Stimulated activated naive CD4-positive, alpha-beta T cell treated with Interleukin-2 at 50 U/mL for 16 hours (primary cell): ENCODE results near the gene PNPLA5.

Experiments
- DNase-seq: peaks from one replicate; lab custom pipeline; 2025; lab: John Stamatoyannopoulos, UW

The PNPLA5 gene

DNA sequence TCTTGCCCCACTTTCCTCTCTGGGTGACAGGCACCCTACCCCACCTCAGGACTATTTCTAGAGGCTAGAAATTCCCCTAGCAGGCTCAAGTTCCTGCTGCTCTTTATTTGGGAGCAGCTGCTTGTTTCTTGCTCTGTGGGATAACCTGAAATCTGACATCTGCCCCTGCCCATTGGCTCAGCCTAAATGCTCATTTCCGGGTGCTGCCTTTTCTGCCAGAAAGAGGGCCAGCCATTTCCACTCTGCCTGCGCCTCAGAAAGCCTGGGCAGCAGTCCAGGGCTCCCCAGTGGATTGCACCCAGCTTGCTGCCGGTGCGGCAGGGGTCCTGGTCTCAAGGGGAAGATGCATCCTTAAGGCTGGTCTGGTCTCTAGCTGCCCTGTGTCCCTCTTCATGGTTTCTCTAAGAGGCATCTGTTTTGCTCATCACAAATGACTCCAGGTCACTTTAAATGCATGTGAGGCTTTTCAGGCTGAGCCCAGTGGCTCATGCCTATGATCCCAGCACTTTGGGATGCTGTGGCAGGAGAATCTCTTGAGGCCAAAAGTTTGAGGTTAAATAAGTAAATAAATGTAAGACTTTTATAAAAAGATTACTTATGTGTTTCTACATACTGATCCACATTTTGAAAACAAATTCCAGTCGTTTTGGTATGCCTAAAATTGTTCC, 10.3 kb upstream of the PNPLA5 start:
- no peak for DNase-seq

DNA sequence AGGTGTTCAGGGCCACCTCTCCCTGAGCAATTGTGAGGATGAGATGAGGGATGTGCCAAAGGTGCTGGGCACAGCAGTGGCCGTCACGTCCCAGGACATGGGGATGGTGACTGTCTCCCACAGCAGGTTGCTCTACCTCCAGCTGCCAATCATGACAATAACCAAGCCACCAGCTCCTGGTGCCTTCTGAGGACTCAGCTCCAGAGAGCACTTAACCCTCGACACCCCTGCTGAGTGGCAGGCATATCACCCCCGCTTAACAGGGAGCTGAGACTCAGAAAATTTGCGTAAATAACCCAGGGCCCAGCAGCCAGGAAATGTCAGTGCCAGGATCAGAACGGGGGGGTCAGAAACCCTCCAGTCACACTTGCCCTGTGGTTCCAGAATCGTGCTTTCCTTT, 8.4 kb upstream of the PNPLA5 start:
- no peak for DNase-seq

DNA sequence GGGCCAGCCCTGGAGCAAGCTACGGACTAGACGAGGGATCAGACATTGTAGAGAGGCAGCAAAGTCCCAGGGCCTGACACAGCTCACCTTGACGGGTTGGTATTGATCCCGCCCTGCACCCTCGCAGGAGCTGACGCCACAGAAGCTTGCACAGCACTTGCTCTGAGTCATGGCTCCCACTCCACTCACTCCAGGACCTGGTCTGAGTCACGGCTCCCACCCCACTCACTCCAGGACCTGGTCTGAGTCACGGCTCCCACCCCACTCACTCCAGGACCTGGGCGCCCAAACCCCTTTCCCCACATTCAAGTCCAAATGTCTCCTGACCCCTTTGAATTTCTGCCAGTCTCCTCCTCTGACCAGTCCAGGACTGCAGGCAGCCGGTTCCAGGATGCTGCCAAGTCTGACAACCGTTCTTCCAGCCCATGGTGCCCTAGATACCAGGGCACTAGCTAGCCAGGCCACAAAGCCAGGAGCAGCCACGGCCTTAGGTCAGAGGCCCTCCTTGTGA, 6.0 kb upstream of the PNPLA5 start:
- no peak for DNase-seq

DNA sequence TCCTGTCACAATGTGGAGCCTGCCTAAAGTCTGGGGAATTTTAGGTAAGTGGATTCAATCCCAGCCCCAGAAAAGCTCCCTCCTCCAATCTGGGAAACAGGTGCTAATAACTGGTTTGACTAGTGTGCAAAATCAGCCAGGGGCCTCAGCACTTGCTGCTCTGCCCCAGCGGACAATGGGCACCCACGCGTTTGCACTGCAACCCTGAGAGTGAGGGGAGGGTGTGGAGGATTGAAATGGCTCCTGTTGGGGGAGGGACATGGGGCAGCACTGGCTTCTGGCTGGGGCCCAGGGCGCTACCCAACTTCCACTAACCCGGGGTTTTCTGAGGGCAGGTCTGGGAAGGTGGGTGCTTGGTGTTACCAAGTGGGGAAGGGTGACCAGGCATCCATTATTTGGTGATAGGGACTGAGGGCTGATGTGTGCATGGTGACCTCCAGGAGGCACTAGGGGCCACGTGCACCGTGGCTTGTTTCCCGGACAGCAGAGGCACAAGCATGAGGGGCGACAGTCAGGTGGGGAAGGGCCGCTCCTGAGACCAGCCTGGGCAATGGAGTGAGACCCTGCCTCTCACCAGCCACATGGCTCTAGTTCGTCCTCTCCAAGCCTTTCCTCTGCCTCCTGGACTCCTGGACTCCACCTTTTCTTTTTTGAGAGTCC, 4.3 kb upstream of the PNPLA5 start:
- no peak for DNase-seq

DNA sequence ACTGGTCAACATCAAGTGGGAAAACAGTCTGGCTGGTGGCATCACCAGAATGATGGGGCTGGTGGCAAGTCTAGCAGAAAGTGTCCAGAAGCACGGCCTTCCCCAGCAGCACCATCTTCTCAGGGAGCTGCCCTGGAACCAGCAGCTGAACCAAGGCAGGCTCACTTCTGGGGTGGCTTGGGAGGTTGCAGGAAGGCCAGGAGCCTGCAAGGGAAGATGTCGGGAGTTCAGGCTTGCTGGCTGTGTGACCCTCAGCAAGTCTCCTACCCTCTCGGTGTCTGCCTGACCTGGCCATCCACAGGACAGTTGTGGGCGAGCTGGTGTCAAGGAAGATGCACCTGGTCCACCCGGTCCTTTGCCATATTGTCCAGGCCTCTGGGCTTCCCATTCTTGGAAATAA, 2.3 kb upstream of the PNPLA5 start:
- DNase-seq: no peak

DNA sequence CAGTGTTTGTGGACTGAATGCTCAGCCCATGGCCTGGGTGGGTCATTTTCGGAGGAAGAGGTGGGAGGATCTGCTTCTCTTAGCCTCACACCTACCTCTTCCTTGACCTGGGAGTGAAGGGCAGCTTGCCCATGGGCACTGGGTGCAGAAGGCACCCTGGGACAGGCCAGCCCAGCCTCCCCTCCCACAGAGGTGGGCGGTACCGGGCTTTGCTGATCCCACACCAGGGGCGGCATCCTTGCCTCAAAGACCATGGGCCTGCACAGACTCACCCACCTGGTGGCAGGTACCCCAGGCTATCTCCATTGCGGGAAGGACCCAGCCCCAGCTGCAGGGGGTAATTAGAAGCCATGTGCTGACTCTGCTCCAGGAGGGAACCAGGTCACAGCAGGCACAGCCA, 1.5 kb upstream of the PNPLA5 start:
- no peak for DNase-seq

DNA sequence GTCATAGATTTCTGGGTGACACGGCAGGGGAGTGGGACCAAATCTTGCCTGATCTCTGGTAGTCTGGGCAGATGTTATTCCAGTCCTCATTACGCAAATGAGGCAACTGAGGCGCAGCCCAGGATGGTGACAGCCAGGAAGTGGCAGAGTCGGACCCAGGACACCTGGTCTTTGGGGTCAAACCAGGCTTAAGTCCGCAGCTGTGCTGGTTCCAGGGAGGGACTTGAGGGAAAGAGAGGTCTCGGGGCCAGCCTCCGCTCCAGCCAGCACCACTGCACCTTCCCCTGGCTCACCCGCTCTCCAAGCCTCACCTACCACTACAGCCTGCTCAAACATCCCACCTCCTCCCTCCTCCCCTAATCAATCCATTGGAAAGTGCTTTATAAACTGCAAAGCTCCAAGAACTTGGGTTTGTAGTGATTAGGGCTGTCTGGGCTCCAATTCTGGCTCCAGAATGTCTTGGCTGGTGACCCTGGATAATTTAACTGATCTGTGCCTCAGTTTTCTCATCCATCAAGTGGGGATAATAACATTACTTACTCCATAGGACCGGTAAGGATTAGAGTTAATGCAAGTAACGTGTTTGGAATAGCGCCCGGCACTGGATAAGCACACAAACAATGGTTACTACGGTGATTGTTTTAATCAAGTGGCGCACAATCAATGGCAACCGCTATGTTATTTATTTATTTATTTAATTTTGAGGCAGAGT, 526 bp upstream of the PNPLA5 start:
- no peak for DNase-seq

DNA sequence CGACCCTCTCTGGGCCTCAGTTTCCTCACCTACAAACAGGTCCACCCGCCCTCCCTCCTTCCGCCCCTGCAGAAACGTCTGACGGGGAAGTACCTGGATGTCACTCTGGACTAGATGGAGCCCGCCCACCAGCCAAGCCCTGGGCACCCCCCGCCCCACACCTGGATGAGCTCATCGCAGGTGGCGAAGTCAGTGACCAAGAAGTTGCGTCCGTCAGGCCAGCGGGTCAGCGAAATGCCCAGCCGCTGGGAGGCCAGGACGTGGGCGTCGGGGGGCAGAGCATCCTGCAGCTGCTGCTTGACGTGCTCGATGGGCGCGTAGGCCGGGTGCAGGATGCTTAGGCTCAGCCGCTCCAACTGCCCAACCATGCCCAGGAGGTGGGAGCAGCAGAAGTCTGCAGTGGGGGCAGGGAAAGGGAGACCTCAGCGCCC, 897 bp downstream of the PNPLA5 start:
- no peak for DNase-seq

DNA sequence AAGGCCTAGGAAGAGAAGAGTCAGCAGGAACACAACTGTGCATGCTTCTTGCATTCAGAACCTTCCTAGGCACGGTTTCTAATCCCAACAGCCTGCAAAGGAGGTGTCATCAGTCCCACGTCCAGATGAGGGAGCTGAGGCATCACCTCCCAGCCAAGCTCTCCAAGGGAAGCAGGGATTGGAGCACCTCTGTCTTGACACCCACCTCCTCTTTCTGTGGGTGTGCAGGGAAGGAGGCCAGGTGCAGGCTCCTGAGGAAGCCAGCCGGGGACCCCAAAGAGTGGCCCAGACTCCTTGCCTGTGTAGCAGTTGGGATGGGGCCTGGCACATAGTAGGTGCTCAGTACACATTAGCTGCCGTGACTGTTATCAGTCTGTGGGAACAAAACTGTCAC, 2.0 kb downstream of the PNPLA5 start:
- DNase-seq: no peak

DNA sequence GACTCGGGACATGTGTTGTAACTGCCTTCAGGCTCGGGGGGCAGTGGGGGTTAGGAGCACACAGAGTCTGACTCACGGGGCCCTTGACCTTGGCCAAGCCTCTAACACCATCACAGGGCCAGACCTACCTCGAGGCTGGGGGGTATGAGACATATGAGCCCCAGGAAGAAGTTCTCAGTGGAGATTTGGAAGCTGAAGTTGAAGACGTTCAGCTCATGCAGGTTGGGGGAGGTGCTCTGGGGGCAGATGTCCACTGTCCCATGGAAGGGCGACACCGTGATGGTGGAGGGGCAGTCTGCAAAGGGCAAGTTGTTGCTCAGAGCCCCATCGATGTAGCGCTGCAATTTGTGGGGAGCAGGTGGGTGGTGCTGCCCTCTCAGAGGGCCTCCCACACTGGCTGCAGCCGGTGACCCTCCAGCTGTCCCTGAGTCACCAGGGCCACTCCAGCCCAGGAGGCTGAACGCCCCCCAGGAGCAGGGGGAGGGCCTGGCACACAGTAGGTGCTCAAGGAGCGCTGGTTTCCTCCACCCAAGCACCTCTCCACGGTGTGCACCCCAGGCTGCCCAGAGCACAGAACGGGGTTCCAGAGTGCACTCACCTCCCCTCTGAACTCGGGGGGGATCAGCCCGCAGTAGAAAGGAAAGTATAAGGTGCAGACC, 2.5 kb downstream of the PNPLA5 start:
- DNase-seq: no peak

DNA sequence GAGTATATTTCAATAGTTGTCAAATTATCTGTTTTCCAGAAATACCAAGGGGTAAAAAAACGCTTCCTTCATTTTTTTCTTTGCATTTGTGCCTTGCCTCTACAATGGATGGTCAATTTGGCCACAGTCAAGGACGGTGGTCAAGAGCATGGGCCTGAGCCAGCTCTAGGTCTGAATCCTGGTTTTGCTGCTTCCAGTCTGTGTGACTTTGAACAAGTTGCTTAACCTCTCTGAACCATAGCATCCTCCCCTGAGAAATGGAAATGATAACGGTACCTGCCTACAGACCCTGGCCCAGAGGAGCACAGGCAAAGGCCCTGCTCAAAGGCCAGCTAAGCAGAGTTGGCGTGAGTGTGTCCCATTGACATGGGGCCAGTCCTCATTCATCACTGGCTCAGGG, 3.1 kb downstream of the PNPLA5 start:
- DNase-seq: no peak

DNA sequence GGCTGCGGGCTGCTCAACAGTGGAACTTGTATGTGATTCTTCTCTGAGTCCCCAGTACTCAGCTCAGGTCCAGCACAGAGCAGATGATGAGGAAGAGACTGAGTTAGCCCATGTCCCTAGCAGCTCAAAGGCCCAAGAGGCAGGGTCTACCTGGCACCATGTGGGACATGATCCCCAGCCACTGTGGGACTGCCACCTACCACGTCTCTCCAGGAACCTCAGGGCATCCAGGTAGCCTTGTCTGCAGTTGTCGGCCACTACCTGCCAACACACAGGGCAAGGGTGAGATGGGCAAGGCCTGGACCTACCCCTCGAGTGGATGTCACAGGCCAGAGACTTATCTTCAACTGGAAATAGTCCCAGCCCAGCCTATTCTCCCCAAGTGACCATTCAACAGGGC, 4.4 kb downstream of the PNPLA5 start:
- no peak for DNase-seq

DNA sequence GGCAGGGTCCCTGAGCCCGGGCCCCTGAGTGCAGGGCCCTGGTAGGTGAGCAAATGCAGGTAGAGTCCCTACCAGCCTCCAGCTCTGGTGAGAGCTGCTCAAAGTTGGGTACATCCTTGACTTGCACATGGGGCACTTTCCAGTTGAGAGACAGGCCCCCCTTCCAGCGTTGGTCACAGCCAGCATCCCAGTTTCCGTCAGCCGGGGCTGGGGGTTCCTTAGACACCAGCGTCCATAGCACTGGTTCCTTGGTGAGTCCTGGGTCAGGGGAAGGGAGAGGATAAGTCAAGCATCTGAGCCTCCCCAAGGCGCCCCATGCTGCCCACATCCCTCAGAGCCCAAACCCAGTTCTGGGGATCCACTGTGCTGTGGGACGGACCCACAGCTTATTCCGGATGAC, 5.6 kb downstream of the PNPLA5 start:
- no peak for DNase-seq

DNA sequence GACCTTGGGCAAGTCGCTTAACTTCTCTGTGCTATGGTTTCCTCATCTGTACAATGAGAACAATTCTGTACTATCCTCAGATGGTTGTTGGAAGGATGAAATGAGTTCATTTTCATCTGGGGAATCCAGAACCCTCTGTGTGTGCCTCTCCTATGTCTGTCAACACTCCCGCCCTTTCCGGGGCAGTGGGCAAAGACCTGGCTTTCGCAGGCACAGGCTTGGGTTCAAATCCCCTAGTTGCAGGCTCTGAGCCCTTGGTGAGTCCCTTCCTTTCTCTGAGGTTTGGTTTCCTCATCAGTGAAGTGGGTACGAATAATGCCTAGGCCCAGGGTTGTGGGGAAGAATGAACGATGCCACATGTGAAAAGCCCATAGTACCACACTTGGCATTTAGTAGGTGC, 6.0 kb downstream of the PNPLA5 start:
- DNase-seq: no peak

DNA sequence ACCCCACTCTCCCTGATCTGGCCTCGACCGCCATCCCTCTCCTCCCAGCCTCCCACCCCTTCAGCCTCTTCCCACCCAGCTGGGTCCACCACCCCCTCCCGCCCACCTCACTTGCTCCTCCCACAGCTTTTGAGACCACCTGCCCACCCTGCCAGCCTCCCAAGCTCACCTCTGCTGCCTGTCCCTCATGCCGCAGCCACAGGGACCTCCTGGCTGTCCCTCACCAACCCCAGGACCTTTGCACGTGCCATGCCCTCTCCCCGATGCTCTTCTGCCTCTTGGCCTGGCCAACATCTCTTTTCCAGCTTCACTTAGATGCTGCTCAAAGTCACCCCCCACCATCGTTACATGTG, 6.5 kb downstream of the PNPLA5 start:
- no peak for DNase-seq

DNA sequence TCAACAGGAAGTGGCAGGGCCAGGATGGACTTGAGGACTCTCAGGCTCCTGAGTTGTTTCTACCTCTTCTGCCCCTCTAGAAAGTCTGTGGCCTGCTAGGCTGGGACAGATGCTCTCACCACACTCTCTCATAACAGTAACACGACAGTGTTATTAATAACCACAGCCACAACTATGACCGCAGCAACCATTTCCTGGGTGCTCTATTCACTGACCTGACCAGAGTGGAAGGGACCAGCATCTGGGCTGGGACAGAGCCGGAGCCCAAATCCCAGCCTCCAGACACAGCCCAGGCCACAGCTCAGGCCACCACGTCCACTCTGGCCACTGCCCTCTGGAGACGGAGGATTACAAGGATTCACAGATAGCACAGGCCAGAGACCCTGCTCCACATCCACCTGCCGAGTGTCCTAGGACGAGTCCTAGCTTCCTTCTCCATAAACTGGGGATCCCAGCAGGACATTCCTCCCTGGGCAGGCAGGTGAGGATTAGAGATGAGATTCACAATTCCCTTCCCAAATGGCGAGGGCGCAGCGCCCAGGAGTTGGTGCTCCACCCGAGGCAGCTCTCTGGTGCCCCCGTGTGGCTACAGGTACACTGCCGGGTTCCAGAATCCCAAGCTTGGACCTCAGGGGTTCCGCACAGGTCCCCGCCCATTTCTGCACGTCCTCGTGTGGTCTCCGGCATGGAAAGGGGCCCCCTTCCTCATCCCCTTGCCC, 7.1 kb downstream of the PNPLA5 start:
- DNase-seq: peak; percentile 19

DNA sequence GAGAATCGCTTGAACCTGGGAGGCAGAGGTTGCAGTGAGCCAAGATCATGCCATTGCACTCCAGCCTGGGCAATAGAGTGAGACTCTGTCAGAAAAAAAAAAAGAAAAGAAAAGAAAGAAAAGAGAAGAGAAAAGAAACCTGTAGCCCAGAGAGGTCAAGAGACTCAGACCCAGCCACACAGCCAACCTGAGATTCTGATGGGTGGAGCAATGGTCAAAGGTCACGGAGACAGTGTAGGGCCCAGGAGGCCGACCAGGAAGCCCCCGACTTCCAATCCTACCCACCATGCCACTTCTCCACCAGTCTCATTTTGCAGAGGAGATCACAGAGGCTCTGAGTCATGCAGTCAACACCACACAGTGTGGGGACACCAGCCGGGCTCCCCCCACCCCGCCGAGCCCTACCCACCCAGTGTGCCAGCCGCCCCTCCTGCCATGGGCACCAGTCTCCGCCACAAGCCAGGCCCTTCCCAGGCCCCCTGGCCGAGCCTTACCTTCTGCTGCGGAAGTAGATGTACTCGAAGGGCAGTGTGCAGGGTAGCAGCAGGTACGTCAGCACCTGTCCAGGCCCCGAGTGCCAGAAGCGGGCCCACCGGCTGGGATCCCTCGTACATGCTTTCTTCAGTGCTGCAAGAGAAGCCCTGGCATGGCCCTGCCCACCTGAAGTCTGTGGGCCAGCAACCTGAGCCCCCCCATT, 7.9 kb downstream of the PNPLA5 start:
- DNase-seq: no peak

DNA sequence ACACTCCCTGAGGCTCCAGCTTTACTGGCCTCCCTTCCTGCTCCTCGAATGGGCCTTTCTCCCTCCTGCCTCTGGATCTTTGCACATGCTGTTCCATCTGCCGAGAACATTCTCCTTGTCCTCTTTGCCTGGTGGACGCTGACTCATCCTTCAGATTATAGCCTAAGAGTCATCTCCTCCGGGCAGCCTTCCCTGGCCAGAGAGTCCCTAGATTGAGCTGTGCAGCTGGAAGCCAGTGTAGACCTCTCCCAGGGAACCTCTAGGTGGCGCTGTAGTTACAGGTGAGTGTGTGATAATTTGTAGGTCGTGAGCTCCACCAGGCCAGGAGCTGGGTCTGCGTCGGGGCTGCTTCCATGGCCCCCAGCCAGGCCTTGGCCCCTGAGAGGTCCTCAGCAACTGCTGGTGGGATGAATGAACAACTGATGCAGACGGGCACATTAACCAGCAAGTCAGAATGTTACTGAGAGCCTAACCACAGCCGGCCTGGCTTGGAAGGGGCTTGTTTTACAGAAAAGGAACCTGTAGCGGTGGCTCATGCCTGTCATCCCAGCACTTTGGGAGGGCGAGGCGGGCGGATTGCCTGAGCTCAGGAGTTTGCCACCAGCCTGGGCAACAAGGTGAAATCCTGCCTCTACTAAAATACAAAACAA, 8.7 kb downstream of the PNPLA5 start:
- DNase-seq: peak; percentile 11

DNA sequence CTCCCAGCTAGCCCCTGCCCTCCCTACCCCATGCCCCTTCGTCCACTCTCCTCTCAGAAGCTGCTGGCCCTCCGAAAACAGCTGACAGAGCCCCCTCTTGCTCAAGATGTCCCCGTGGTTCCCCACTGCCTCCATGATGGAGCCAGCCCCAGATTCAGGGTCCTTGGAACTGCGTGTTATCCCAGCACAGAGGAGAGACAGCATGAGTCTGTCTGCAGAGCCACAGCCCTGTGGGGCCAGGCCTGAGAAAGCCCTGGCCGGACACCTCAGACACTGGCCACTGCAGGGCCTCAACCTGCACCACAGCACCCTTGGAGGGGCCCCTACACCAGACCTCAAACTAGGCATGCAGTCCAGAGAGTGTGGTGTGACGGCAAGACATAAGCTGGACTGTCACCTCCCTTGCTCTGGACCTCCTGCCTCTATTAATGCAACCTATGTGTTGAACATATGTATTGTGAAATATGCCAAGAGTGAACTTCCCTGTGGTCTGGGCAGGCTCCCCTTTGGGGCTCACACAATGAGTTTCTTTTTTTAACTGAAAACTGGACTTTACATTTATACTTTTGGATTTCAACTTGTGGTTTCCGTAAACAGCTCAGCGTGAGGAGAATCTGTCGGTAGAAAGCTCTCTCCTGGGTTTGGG, 9.6 kb downstream of the PNPLA5 start:
- DNase-seq: no peak
